NCI-H187 (cell line): Measurements from ENCODE around the gene GRN.
"Not testable (repeated sequence)": the region's sequence is repeated elsewhere in the genome, so short reads cannot be mapped to it uniquely, and the experiment has no call there.

Experiments
- DNase-seq, 2 experiments: peaks; one replicate each; lab custom pipeline; 2025; lab: John Stamatoyannopoulos, UW

GRN gene

DNA sequence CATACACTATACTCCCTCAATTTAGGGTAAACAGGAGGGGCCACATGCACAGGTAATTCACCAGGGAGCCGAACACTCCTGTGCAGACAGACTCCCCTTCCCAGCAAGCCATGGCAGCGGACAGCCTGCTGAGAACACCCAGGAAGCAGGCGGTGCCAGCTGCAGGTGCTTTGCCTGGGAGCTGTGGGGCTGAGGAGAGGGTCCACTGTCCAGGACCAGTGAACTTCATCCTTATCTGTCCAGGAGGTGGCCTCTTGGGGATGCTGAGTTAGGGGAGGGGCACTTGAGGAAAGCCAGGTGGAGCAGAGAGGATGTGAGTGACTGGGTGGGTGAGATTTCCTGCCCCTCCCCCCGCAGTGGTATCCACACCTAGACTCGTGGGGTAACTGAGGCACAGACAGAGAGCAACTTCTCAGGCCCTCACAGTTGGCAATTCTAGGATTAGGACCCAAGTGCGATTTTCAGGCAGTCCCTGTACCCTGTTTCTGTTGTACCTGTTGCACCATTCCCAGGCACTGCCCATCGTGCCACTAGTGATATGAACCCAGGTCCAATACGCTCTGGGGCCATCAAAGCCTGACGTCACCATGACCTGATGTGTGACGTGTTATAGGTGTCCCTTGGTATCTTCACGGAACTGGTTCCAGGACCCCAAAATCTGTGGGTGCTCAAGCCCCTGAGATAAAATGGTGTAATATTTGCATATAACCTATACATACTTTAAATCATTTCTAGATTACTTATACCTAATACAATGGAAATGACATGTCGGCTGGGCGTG, 1.2 kb downstream of the GRN start:
- DNase-seq: no peak

GRCh38 chr17:44347206-44348055, 2.3 kb downstream of the GRN start:
- not testable (repeated sequence) for DNase-seq

- no peak for DNase-seq
Observed at GRCh38 chr17:44348234-44348987, 3.3 kb downstream of the GRN start.

DNA sequence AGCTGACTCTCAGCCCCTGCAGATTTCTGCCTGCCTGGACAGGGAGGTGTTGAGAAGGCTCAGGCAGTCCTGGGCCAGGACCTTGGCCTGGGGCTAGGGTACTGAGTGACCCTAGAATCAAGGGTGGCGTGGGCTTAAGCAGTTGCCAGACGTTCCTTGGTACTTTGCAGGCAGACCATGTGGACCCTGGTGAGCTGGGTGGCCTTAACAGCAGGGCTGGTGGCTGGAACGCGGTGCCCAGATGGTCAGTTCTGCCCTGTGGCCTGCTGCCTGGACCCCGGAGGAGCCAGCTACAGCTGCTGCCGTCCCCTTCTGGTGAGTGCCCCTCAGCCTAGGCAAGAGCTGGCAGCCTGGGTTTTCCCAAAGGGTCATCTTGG, 3.9 kb downstream of the GRN start:
- no peak for DNase-seq

DNA sequence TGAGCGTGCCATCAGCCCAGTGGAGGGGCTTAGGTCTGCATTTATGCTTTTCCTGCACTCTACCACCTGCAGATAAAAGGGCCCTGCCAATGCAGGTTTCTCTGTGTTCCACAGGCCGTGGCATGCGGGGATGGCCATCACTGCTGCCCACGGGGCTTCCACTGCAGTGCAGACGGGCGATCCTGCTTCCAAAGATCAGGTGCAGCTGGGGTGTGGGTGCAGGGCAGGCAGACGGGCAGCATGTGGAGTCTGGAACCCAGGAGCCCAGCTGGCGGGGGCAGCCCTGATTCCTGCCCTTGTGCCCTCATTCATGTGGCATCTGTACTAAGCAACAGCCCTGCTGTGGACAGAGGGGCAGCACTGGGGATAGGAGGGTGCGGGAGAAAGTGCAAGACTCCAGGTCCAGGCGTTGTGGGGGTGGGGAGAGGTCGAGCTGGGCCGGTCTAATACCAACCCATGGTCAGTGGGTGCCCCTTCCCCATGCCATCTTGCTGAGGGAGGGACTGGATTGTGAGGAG, 4.5 kb downstream of the GRN start:
- DNase-seq: no peak

DNA sequence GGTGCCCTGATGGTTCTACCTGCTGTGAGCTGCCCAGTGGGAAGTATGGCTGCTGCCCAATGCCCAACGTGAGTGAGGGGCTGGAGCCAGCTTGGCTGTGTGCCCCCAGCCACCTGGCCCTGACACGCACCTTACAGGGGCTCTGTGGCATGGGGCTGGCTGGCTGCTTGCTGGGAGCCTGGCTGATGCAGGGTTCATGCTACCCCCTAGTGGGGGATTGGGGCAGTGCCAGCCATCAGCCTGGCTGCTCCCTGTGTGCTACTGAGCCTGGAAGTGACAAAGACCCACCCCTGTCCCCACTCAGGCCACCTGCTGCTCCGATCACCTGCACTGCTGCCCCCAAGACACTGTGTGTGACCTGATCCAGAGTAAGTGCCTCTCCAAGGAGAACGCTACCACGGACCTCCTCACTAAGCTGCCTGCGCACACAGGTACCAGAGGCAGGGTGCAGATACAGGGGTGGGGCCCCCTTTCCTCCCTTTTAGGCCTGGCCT, 5.7 kb downstream of the GRN start:
- DNase-seq: peak in 1 of 2 experiments; percentile 28

DNA sequence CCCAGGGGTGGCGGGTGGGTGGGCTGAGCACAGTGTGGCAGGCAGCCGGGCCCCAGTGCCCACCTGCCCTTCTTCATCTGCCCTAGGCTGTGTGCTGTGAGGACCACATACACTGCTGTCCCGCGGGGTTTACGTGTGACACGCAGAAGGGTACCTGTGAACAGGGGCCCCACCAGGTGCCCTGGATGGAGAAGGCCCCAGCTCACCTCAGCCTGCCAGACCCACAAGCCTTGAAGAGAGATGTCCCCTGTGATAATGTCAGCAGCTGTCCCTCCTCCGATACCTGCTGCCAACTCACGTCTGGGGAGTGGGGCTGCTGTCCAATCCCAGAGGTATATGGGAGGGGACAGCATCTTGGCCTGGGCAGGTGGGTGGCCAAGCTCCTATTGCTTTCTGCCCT, 6.4 kb downstream of the GRN start:
- DNase-seq: no peak

- DNase-seq: no peak
Observed at GRCh38 chr17:44351961-44352827, 7.1 kb downstream of the GRN start.

DNA sequence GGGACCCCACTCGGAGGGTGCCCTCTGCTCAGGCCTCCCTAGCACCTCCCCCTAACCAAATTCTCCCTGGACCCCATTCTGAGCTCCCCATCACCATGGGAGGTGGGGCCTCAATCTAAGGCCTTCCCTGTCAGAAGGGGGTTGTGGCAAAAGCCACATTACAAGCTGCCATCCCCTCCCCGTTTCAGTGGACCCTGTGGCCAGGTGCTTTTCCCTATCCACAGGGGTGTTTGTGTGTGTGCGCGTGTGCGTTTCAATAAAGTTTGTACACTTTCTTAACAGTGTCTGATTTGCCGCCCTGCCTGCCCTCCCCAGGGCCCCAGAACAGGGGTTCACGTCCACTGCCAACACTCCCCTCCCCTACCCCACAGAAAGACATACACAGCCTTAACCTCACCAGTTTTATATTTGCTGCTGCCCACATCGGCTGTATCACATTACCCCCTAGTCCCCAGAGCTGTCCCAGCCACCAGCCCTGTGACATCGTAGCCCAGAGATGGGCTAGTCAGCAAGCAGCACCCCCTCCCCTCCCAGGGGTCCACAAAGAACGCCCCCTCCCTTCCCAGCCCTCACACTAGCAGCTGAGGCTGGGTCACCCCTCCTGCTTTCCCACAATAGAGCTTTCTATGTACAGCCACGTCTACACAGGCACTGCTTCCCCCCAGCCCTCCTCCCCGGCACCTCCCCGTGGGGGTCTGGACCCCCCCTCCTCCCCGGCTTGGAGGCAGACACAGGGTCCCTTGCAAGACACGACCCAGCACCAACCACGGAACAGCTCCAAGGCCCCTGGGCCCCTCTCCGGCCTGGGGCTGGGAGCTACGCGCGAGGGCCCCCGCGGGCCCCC, 7.9 kb downstream of the GRN start:
- no peak for DNase-seq

DNA sequence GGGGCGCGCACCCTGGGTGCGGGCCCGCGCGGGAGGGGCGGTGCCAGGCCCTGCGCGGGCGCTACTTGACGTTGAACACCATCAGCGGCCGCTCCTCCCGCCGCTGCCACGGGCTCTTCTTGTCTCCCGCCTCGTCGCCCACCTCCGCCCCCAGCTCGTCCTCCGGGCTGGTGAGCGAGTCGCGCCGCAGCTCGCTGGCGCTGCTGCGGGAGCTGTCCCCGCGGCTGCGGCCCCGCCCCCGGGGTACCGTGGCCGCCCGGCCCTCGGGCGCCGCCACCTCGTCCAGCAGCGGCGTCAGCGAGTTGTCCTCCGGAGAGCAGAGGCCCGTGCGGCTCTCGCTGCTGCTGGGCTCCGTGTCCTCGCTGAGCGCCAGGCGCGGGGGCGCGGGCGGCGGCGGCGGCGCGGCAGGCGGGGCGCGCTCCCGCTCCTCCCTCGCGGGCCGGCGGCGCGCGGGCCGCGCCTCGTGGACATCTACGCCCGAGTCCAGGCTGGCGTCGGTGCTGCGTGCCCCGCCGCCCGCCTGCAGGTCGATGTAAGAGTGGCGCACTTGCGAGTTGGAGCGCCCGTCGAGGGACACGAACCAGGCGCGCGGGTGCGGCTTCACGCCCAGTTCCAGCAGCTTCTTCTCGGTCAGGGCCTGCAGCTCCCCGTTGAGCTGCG, 8.7 kb downstream of the GRN start:
- no peak for DNase-seq

DNA sequence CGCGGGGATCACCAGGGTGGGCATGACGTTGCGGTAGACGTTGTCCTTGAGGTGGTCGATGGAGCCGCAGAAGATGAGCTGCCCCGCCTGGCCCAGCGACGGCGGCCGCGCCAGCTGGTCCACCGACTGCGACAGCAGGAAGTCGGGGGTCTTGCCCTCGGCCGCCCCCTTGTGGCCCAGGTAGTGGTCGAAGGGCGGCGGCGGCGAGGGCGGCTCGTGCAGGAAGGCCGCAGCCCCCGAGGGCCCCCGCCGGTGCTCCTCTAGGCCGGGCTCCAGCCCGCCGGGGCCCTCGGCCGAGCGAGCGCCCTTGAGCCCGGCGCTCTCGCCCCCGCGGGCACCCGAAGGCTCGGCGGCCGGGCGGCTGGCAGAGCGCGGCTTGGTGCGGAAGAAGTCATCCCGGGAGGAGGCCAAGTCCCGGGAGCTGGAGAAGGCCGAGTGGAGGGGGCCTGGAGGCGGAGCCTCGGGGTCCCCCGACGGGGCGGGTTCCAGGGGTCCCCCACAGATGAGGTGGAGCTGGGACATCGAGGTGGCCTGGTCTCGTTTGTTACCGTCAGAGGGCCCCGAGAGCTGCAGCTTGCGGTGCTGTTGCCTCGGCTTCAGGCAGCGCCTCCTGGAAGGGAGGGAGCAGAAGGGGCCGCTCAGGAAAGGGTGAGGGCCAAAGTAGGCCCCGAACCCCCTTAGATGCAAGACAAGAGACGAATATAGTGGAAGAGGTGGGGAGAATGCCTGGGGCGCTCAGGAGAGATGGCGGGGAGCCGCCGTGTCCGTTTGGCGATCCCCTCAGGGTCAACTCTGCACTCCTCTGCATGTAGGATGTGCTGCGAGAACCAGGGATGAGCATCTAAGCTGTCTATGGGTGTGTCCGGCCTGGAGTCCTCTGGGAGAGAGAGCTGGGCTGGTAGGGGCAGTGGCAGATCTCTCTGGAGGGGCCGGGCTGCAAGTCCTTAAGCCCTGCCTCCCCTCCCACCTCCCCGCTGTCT, 9.8 kb downstream of the GRN start:
- no peak for DNase-seq

- DNase-seq: no peak
Observed at GRCh38 chr17:44355642-44356099, 10.6 kb downstream of the GRN start.

GRCh38 chr17:44356241-44356640, 11.1 kb downstream of the GRN start:
- DNase-seq: no peak

GRCh38 chr17:44358066-44358465, 13.0 kb downstream of the GRN start:
- no peak for DNase-seq

GRCh38 chr17:44359006-44359405, 13.9 kb downstream of the GRN start:
- DNase-seq: no peak

GRCh38 chr17:44359458-44360143, 14.5 kb downstream of the GRN start:
- no peak for DNase-seq

- no peak for DNase-seq
Observed at GRCh38 chr17:44360144-44360533, 15.0 kb downstream of the GRN start.

DNA sequence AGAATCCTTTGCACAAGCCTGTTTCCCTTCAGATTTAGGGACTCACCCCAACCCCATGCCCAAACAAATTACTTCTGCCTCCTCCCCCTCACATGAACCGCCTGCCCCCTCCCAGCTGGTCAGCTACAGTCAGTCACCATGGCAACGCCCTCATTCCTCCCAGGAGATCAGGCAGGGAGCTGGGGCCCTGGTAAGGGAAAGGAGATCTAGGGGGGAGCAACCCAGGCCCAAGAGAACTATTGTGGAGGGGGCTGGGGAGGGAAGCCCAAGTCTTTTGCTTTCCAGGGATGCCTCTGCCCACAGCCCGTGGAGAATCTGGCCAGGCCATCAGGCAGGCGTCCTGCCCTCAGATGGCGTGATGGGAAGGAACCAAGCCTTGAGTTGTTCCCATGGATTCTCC, 15.7 kb downstream of the GRN start:
- DNase-seq: no peak
